K562 (cell line): ENCODE measurements around the gene VSTM1. TPM values are rescaled to one million over a fixed set of nuclear protein-coding genes. Genes with fewer than 3 reads are reported as not detected.

Experiments
- ATAC-seq: fragments of 200-7000 bp; cut with Tn5 transposase; 3 replicates; pipeline ENCODE4 v1.9.1; 2020; ENCODE audit warnings: moderate library complexity
- BruUV-seq: library from RNA; stranded (reverse); fragments of 400-500 nt; replicated peaks from 2 replicates; lab custom pipeline; 2021; lab: Mats Ljungman, UMichigan
- CTCF ChIA-PET: fragments of 300-600 bp; formaldehyde crosslinking; extraction: SDS; loops from one replicate; lab custom pipeline; 2021; ENCODE audit warnings: low intra/inter-chr PET ratio; lab: Yijun Ruan, JAX
- POLR2A ChIA-PET: fragments of 300-600, 350-650 bp; sonication (Branson Sonifier 250); formaldehyde crosslinking; extraction: SDS; loops from one replicate; lab custom pipeline; 2021; ENCODE audit warnings: antibody characterized with exemption, inconsistent platforms; lab: Yijun Ruan, JAX
- DNase-seq, 4 experiments: peaks; one replicate each; pipeline versions ENCODE4 v3.0.0 to v3.0.0-alpha.2; 2011 to 2018; ENCODE audit warnings: low spot score in 3 of 4, mixed read lengths in 3 of 4; ENCODE audit errors: extremely low read depth in 1 of 4
- FAIRE-seq: peaks from 2 replicates; lab custom pipeline; 2011; peaks lifted over from hg19 to GRCh38; lab: Jason Lieb, UNC
- H2AFZ ChIP-seq: 2 replicates; pipeline ENCODE4 v1.6.0; 2011; ENCODE audit warnings: low read depth, low read length, control low read depth, inconsistent platforms
- H3K27ac ChIP-seq: fragments of 200-600 bp; 3 replicates; pipeline ENCODE4 v1.8.0; 2011; ENCODE audit warnings: low read depth, mild to moderate bottlenecking, control low read depth, inconsistent platforms, low read length, moderate library complexity, mixed read lengths; ENCODE audit errors: extremely low read depth
- H3K27me3 ChIP-seq, 2 experiments: fragments of 300-600 bp in 1 of 2; 2 replicates in 1 of 2; 3 replicates in 1 of 2; pipeline versions ENCODE4 v1.6.0 to v1.8.0; 2011; ENCODE audit warnings: inconsistent platforms in 2 of 2, low read length in 2 of 2, mild to moderate bottlenecking in 1 of 2, mixed read lengths in 1 of 2, moderate library complexity in 1 of 2; ENCODE audit not compliant: control insufficient read depth in 2 of 2, insufficient read depth in 2 of 2
- H3K36me3 ChIP-seq: fragments of 300-600 bp; 3 replicates; pipeline ENCODE4 v1.8.0; 2011; ENCODE audit warnings: mild to moderate bottlenecking, low read length, inconsistent platforms; ENCODE audit not compliant: control insufficient read depth, insufficient read depth
- H3K4me1 ChIP-seq, 2 experiments: fragments of 200-600 bp in 1 of 2; replicated peaks in 1 of 2; 2 replicates in 1 of 2; 3 replicates in 1 of 2; pipeline versions ENCODE4 v1.5.1 to v1.8.0; 2011; ENCODE audit warnings: inconsistent platforms in 2 of 2, low read length in 2 of 2, mild to moderate bottlenecking in 1 of 2, mixed read lengths in 1 of 2, moderate library complexity in 1 of 2; ENCODE audit not compliant: control insufficient read depth in 2 of 2, insufficient read depth in 2 of 2
- H3K4me2 ChIP-seq: 2 replicates; pipeline ENCODE4 v1.6.1; 2011; ENCODE audit warnings: low read length, control low read depth, inconsistent platforms, mixed read lengths; ENCODE audit not compliant: insufficient read depth
- H3K4me3 ChIP-seq: fragments of 200-600 bp; sonication (generic), shearing (Covaris generic); 2 replicates; pipeline ENCODE4 v1.5.1; 2016; ENCODE audit warnings: control low read depth, inconsistent platforms
- H3K79me2 ChIP-seq: fragments of 200-600 bp; 3 replicates; pipeline ENCODE4 v1.8.0; 2011; ENCODE audit warnings: low read length, inconsistent platforms; ENCODE audit not compliant: control insufficient read depth, insufficient read depth
- H3K9ac ChIP-seq, 2 experiments: 2 replicates each; pipeline versions ENCODE4 v1.6.0 to v1.6.1; 2011; ENCODE audit warnings: low read depth in 2 of 2, low read length in 2 of 2, control low read depth in 1 of 2, inconsistent platforms in 1 of 2, mild to moderate bottlenecking in 1 of 2, mixed read lengths in 1 of 2; ENCODE audit not compliant: insufficient read depth in 1 of 2
- H3K9me1 ChIP-seq: one replicate; pipeline ENCODE4 v1.6.0; 2011; ENCODE audit warnings: inconsistent platforms, mild to moderate bottlenecking, low read length, moderate library complexity; ENCODE audit not compliant: control insufficient read depth, insufficient read depth
- H3K9me3 ChIP-seq: replicated peaks from 2 replicates; pipeline ENCODE4 v1.5.1; 2011; ENCODE audit warnings: low read depth, low read length, inconsistent platforms; ENCODE audit not compliant: control insufficient read depth, insufficient read depth
- H4K20me1 ChIP-seq: replicated peaks from 2 replicates; pipeline ENCODE4 v1.6.1; 2011; ENCODE audit warnings: low read length, inconsistent platforms, mixed read lengths; ENCODE audit not compliant: control insufficient read depth, insufficient read depth
- BACH1 ChIP-seq: fragments of 200-800 bp; sonication (Bioruptor generic); IDR thresholded peaks from 2 replicates; pipeline ENCODE4 v1.6.1; 2016; ENCODE audit warnings: missing genetic modification characterization, missing compliant biosample characterization
- HNRNPL ChIP-seq: fragments of 200-400 bp; formaldehyde crosslinking; IDR thresholded peaks from 2 replicates; pipeline ENCODE4 v1.6.1; 2017; ENCODE audit warnings: low read depth, mild to moderate bottlenecking, low read length
- HOXB6 ChIP-seq: fragments of 250-450 bp; sonication (Bioruptor Pico); IDR thresholded peaks from 2 replicates; pipeline ENCODE4 v1.5.1; 2022; ENCODE audit warnings: mild to moderate bottlenecking, borderline replicate concordance
- POU5F1 ChIP-seq: fragments of 150-350 bp; IDR thresholded peaks from 2 replicates; pipeline ENCODE4 v1.6.1; 2014; ENCODE audit warnings: borderline replicate concordance, low read length, low read depth, mild to moderate bottlenecking; ENCODE audit not compliant: partially characterized antibody
- RERE ChIP-seq: sonication (generic); formaldehyde crosslinking; IDR thresholded peaks from 2 replicates; pipeline ENCODE4 v1.8.0; 2023; ENCODE audit warnings: missing genetic modification reagents, mild to moderate bottlenecking, borderline replicate concordance
- WGBS: fragments of 100-300 bp; shearing (Covaris generic); methylation state at CpG from one replicate; pipeline ENCODE4 v1.1.6; 2016; ENCODE audit warnings: low coverage, mixed read lengths; ENCODE audit not compliant: insufficient coverage; ENCODE audit errors: missing lambda C conversion rate; 5-methylcytosine and 5-hydroxymethylcytosine counted together
- in situ Hi-C: fragments of 300-500 bp; cut with MboI; formaldehyde crosslinking; loops from 4 replicates; pipeline ENCODE4 v1.15.0; 2018; ENCODE audit warnings: inconsistent platforms, mixed read lengths
- intact Hi-C: fragments of 100-400 bp; cut with micrococcal nuclease; formaldehyde crosslinking; loops from 2 replicates; pipeline ENCODE4 v1.14.2; 2022
- polyA plus RNA-seq, 8 experiments: library from polyadenylated mRNA; depleted of rRNA in 4 of 8; stranded (reverse) in 5 of 8; unstranded in 3 of 8; fragments of >200 nt; fragmentation: Nextera tagmentation in 2 of 8; fragmentation: Illumina TruSeq in 1 of 8; extraction: Ambion mirVana in 2 of 8; extraction: Trizol in 1 of 8; gene quantifications; 2 replicates each; pipeline versions ENCODE4 v1.2.1 to v1.2.3, GENCODE V29; 2011 to 2014; ENCODE audit warnings: inconsistent platforms in 1 of 8, missing spikeins in 1 of 8
- total RNA-seq, 7 experiments: library from RNA; depleted of rRNA in 6 of 7; stranded (reverse); fragments of >200 nt in 6 of 7; fragmentation: Illumina TruSeq in 2 of 7; extraction: Trizol in 2 of 7; gene quantifications; 2 replicates each; pipeline versions ENCODE4 v1.2.1 to v1.2.3, GENCODE V29; 2011 to 2021; ENCODE audit warnings: low replicate concordance in 1 of 7

The VSTM1 gene
- total and polyA plus RNA-seq, 9 of the 15 experiments (the other 6 are each of a cell fraction or from before 2014, with no cell fraction given): not detected

- no peak for TF ChIP-seq HNRNPL
These were observed 41.8 kb downstream of the VSTM1 start (continued) for GRCh38 chr19:54021932-54022331.

DNA sequence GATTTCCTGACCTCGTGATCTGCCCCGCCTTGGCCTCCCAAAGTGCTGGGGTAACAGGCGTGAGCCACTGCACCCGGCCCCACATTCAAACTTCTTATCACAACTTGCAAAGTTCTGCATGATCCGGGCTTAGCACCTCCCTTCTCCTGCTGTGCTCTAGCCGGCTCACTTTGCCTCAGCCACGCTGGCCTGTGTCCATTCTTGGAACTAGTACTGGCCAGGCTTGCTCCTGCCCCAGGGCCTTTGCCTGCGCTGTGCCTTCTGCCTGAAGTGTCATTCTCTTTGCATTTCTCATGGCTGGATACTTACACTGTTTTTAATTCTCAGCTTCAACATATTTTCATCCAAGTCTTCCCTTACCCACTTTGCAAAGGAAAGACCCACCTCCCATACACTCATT lies 42.3 kb downstream of the VSTM1 start:
- no TSS peak for BruUV-seq
- POLR2A ChIA-PET: no interaction called here

More for the DNA sequence above, 42.3 kb downstream of the VSTM1 start:
- FAIRE-seq (no peak), DNase-seq (no peak), ATAC-seq (no peak)
- no peak overlapping the region for H3K4me3 ChIP-seq
- no peak overlapping the region for H2AFZ ChIP-seq
- H3K9ac ChIP-seq: no peak overlapping the region
- 34% methylated on average over 8 of the region's 8 CpGs for WGBS
- peaks cover 6 to 12% of the 10 kb centered on the region in 2 experiments; a peak in 3 of 5 replicates for H3K4me1 ChIP-seq
- no peaks in the 10 kb centered on the region for H3K79me2 ChIP-seq
- H3K9me1 ChIP-seq: no peaks in the 10 kb centered on the region
- no peaks in the 10 kb centered on the region for H4K20me1 ChIP-seq
- peaks cover 4 to 12% of the 10 kb centered on the region in 2 experiments; a peak in 3 of 5 replicates for H3K27me3 ChIP-seq
- no peaks in the 10 kb centered on the region for H3K9me3 ChIP-seq
- in situ Hi-C loops (loop anchor here (5.0 kb wide), 1 partner anchor 179 kb away; no protein-coding TSS in a partner anchor), intact Hi-C loops (loop anchor here (5.0 kb wide), 1 partner anchor 114 kb away; the partner anchor contains the start of gene CACNG7)
- H3K27ac ChIP-seq: no peak overlapping the region
- H3K4me2 ChIP-seq: no peak overlapping the region
- CTCF ChIA-PET: interaction anchor here (0.7 kb wide), 1 partner anchor 12 kb away, joined by 3 read pairs; no protein-coding TSS in a partner anchor
- TF ChIP-seq POU5F1 (no peak), BACH1 (tag) (no peak), HOXB6 (no peak), RERE (no peak)
- H3K36me3 ChIP-seq: no peaks in the 10 kb centered on the region
